DOHH2 (cell line): ENCODE results near the gene USP31.

Experiments
- H3F3A ChIP-seq: fragments of 200-600 bp; sonication (generic), shearing (Covaris generic); 2 replicates; pipeline ENCODE4 v1.6.0; 2016; ENCODE audit warnings: antibody characterized with exemption, mild to moderate bottlenecking; ENCODE audit not compliant: control insufficient read depth, insufficient read depth
- H3K27ac ChIP-seq: fragments of 200-600 bp; sonication (generic); 2 replicates; pipeline ENCODE4 v1.5.1; 2014; ENCODE audit warnings: low read depth, mild to moderate bottlenecking, low read length, moderate library complexity
- H3K27me3 ChIP-seq: fragments of 200-600 bp; sonication (generic); 2 replicates; pipeline ENCODE4 v1.6.1; 2014; ENCODE audit warnings: mild to moderate bottlenecking, low read length, mixed read lengths; ENCODE audit not compliant: control insufficient read depth
- H3K36me3 ChIP-seq: fragments of 200-600 bp; sonication (generic); 2 replicates; pipeline ENCODE4 v1.6.1; 2014; ENCODE audit warnings: mild to moderate bottlenecking, low read length, moderate library complexity, mixed read lengths; ENCODE audit not compliant: control insufficient read depth
- H3K4me1 ChIP-seq: fragments of 200-600 bp; sonication (generic); 2 replicates; pipeline ENCODE4 v1.6.1; 2014; ENCODE audit warnings: mild to moderate bottlenecking, low read length, mixed read lengths; ENCODE audit not compliant: control insufficient read depth
- H3K4me2 ChIP-seq: fragments of 200-600 bp; sonication (generic); 2 replicates; pipeline ENCODE4 v1.6.0; 2014; ENCODE audit warnings: mild to moderate bottlenecking, low read length, moderate library complexity
- H3K4me3 ChIP-seq: fragments of 200-600 bp; sonication (generic); 2 replicates; pipeline ENCODE4 v1.5.1; 2014; ENCODE audit warnings: mild to moderate bottlenecking, low read length, mixed read lengths
- H3K79me2 ChIP-seq: fragments of 200-600 bp; sonication (generic); 2 replicates; pipeline ENCODE4 v1.6.1; 2014; ENCODE audit warnings: mild to moderate bottlenecking, low read length, mixed read lengths; ENCODE audit not compliant: control insufficient read depth
- H3K9me2 ChIP-seq: fragments of 200-600 bp; sonication (generic); replicated peaks from 2 replicates; pipeline ENCODE4 v1.6.1; 2014; ENCODE audit warnings: mild to moderate bottlenecking, low read length, mixed read lengths; ENCODE audit not compliant: control insufficient read depth
- H3K9me3 ChIP-seq: fragments of 200-600 bp; sonication (generic); 2 replicates; pipeline ENCODE4 v1.6.1; 2014; ENCODE audit warnings: antibody characterized with exemption, low read length, mixed read lengths; ENCODE audit not compliant: control insufficient read depth, insufficient read depth
- H4K20me1 ChIP-seq: fragments of 200-600 bp; sonication (generic); 2 replicates; pipeline ENCODE4 v1.6.0; 2014; ENCODE audit warnings: low read depth, mild to moderate bottlenecking, antibody characterized with exemption, low read length, moderate library complexity; ENCODE audit not compliant: control insufficient read depth, insufficient read depth
- EZH2phosphoT487 ChIP-seq: fragments of 200-600 bp; sonication (generic); IDR thresholded peaks from 2 replicates; pipeline ENCODE4 v1.6.1; 2017; ENCODE audit warnings: borderline replicate concordance, mild to moderate bottlenecking, antibody characterized with exemption, low read length, moderate library complexity, mixed read lengths
- TF ChIP-seq, protein P1 (sequence below): fragments of 200-600 bp; sonication (generic); IDR thresholded peaks from one replicate; pipeline ENCODE4 v1.5.1; 2014; ENCODE audit warnings: antibody characterized with exemption, mild to moderate bottlenecking, low read depth, low read length; ENCODE audit not compliant: poor library complexity, severe bottlenecking

Gene USP31

DNA sequence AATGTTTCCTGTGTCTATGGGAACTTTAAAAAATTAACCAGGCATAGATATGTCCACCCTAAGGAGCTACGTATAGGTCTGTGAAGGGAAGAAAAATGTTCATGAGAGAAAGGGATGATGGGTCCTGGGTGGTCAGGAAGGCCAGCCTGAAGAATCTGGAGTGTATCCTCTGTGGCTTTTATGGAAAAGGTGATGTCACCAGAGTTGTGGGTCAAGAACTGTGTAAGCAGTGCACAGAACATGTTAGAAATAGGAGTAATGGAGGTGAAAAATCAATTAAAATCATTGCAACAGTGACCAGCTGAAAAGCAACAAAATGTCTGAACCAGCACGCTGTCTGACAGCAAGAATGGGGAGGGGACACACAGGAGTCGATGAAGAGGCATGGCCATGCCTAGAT is 68.5 kb downstream of the USP31 start:
- H3K4me1 ChIP-seq = no peaks in the 10 kb centered on the region
- no peak overlapping the region for H3K27ac ChIP-seq
- H3K36me3 ChIP-seq = peaks cover 22% of the 10 kb centered on the region
- no peaks in the 10 kb centered on the region for H3K79me2 ChIP-seq
- H3K9me2 ChIP-seq = no peaks in the 10 kb centered on the region
- no peaks in the 10 kb centered on the region for H3K9me3 ChIP-seq
- no peaks in the 10 kb centered on the region for H4K20me1 ChIP-seq
- no peak for TF ChIP-seq EZH2phosphoT487
- TF ChIP-seq, protein P1, sequence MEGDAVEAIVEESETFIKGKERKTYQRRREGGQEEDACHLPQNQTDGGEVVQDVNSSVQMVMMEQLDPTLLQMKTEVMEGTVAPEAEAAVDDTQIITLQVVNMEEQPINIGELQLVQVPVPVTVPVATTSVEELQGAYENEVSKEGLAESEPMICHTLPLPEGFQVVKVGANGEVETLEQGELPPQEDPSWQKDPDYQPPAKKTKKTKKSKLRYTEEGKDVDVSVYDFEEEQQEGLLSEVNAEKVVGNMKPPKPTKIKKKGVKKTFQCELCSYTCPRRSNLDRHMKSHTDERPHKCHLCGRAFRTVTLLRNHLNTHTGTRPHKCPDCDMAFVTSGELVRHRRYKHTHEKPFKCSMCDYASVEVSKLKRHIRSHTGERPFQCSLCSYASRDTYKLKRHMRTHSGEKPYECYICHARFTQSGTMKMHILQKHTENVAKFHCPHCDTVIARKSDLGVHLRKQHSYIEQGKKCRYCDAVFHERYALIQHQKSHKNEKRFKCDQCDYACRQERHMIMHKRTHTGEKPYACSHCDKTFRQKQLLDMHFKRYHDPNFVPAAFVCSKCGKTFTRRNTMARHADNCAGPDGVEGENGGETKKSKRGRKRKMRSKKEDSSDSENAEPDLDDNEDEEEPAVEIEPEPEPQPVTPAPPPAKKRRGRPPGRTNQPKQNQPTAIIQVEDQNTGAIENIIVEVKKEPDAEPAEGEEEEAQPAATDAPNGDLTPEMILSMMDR = no peak
- H3K4me3 ChIP-seq = no peak overlapping the region
- no peaks in the 10 kb centered on the region for H3K27me3 ChIP-seq
- no peaks in the 10 kb centered on the region for H3F3A ChIP-seq
- no peak overlapping the region for H3K4me2 ChIP-seq

DNA sequence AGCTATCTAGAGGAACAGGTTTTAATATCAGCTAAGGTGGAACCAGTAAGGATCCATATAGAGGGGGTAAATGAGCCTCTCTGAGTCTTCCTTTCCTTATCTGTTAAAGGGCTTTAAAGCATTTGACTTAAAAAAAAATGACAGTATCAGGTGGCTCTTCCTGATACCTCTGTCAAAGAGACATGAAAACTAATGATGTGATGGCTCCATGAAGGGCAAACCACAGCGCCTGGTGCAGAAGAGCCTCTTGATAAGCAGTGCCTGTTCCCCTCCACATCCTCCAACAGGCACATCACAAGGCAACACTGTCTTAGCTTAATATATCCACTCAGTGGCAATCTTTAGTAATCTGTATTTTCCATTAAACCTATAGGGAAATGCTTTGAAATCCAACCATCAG is 68.9 kb downstream of the USP31 start:
- Histone ChIP-seq H3K79me2 (no peaks in the 10 kb centered on the region), H3K4me1 (no peaks in the 10 kb centered on the region), H3K27me3 (no peaks in the 10 kb centered on the region), H3K36me3 (peaks cover 22% of the 10 kb centered on the region), H3K9me2 (no peaks in the 10 kb centered on the region), H3K27ac (no peak overlapping the region), H3K4me3 (no peak overlapping the region), H4K20me1 (no peaks in the 10 kb centered on the region), H3F3A (no peaks in the 10 kb centered on the region), H3K4me2 (no peak overlapping the region), H3K9me3 (no peaks in the 10 kb centered on the region)
- TF ChIP-seq, protein P1 = no peak
- no peak for TF ChIP-seq EZH2phosphoT487

DNA sequence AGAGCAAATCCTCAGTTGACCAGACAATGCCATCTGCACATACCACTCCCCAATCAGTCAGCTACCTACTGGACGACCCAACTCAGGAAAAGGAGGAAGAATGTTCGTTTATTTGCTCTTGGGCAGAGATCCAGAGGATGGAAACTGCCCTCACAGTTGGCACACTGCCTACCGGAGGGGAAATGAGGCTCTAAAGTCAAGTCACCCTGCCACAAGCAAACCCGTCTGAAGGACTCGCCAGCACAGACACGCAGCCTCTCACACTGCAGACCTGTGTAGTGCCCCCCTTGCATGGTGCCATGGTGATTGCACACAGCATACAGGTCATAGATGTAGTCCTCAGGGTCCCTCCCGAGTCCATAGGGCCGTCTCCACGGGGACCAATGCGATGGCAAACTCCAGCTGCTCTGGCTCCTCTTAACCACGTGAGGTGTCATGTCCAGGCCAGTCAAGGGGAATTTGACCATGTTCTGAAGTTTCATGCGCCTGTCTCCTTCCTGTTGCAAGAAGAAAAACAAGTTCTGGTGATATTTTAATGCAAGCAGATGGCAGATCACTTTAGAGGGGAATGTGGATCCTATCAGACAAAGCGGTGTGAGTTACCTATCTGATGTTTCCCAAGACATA is 69.5 kb downstream of the USP31 start:
- Histone ChIP-seq H3K4me2 (no peak overlapping the region), H3K4me1 (no peaks in the 10 kb centered on the region), H3K27me3 (no peaks in the 10 kb centered on the region), H3K4me3 (no peak overlapping the region), H3K9me2 (no peaks in the 10 kb centered on the region), H3K9me3 (no peaks in the 10 kb centered on the region), H3K27ac (no peak overlapping the region), H4K20me1 (no peaks in the 10 kb centered on the region), H3K36me3 (peaks cover 18% of the 10 kb centered on the region), H3K79me2 (no peaks in the 10 kb centered on the region), H3F3A (no peaks in the 10 kb centered on the region)
- TF ChIP-seq, protein P1 = no peak
- TF ChIP-seq EZH2phosphoT487 = no peak
